Testis (tissue), 2 donors: Measurements from ENCODE around the gene ADORA1.

ENCODE experiments used
- CTCF ChIP-seq, 3 experiments: fragments of 450-650 bp in 2 of 3; fragments of 200-600 bp in 1 of 3; sonication (generic) in 1 of 3; IDR thresholded peaks; one replicate each; pipeline ENCODE4 v1.5.1; 2016 to 2019; ENCODE audit warnings: antibody characterized with exemption in 3 of 3, mild to moderate bottlenecking in 2 of 3, moderate library complexity in 1 of 3
- POLR2A ChIP-seq: fragments of 450-650 bp; IDR thresholded peaks from one replicate; pipeline ENCODE4 v1.6.1; 2017; ENCODE audit warnings: antibody characterized with exemption, mild to moderate bottlenecking, moderate library complexity

- TF ChIP-seq CTCF (IDR thresholded peaks at IDR 0.05) (no peak), POLR2A (no peak)
These were observed 9.8 kb downstream of the ADORA1 start for GRCh38 chr1:203137324-203137723.
